ENCODE measurements around the gene COL10A1.
A peak's percentile ranks its signal among the peaks of the same experiment; 100 is the strongest.
"Not testable (repeated sequence)": the region's sequence is repeated elsewhere in the genome, so short reads cannot be mapped to it uniquely, and the experiment has no call there.

The COL10A1 gene

DNA sequence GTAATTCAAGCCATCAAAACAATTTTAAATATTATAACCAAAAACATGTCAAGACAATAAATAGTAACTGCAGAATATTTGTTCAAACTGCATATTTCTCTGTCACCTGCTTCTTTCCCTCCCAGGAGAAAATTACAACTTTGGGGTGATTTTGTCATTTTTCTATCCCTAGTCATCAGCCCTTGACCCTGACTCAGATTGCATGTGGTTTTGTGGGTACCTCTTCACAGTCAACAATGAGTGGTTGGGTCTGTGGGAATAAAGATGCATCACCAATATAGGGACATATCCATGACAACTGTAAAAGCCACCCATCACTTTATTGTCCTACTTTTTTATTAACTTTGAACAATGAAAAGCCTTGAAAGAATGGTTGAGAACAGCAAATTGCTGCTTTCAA, 7.3 kb downstream of the COL10A1 start:
- no peak for DNase-seq

DNA sequence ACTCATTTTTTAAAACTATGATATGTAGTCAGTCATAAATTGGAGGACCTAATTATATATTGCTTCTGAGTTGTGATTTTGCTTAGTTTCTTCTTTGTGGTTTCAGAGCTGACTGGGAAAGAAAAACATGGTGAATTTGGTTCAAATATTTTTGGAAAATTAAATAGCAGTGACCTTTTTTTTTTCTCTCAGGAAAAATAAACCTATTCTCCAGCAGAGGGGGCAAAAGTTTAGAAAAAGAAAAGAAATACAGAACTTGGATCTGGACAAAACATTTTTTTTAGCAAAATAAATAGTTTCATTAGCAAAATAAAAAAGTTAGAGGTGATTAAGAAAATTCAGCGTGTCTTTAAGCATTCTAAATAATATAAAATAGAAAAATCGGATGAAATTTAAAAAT, 10.2 kb downstream of the COL10A1 start:
- no peak for DNase-seq

DNA sequence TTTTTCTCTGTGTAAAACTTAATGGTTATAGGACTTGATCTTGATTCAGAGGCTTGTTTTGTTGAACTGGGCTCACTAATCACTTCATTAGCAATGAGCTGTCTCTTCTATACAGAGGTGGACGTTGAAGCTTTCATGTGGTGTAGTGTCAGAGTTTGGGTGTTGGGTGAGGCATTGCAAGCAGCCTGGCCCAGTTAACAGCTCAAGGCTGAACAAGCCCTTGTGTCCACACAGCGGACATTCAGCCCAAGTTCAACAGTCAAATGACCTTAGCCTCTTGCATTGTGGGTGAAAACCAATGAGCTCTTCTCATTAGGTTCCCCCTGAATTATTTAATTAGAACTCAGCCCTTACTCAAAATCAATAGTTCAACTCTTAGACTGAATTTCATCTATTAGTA, 12.5 kb downstream of the COL10A1 start:
- DNase-seq, result no peak

DNA sequence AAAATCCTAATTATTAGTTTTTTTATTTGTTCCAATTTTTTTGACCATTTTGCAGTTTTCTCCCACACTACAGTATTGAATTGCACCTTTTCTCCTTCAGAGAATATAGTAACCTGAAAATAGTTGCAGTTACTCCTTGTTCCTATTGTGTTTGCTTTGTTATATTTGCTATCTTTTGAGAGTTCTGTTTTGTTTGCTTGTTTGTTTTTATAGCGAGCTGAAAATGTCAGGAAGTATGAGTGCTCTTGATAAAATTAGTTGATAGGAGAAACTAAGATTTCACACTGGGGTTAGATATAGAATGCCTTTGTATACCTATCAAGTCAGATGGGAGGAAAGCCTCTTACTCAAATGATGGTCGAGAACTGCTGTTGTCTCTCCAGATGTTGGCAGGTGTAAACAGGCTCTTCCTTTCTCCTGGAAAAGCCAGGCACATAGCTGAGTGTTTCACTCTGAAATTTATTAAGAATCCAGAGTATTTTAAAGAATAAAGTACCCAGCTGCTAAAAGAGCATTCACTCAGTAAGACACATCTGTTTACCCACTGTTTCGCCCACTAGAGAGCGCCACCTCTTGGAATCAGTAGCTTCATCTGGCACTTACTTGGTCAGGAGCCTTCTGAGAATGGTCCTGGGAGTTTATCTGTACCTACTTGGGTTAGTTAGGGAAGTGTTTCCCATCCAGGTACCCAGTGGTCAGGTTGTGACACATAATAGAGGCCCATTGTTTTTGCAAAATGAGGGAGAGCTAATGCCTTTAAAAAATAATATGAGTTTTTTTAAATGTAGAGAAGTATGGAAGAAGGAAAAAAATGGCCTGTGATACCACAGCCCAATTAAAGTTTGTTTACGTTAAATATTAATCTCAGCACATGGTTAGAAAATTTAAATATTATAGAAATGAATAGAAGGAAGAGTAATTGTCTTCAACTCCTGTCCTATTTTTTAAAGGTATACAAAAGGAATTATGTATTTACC, 14.1 kb downstream of the COL10A1 start:
- DNase-seq, result peak; percentile 45

DNA sequence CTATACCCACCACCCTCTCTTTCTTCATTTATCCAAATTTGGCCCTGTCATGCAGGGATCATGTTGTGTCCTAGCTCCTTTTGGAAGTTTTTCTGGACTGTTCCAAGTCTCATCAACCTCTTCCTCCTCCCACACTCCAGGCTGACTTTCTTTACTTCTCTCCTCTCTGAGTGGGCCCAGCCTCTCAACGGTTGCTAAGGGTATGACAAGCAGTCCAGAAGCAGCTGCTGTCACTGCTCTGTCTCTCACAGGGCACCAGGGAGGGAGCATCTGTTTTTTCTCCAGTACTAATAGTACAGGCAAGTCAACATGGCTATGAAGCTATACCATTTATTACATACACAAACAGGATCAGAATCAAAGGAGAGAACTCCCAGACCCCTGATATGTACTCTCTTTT, 17.1 kb downstream of the COL10A1 start:
- no peak for DNase-seq

DNA sequence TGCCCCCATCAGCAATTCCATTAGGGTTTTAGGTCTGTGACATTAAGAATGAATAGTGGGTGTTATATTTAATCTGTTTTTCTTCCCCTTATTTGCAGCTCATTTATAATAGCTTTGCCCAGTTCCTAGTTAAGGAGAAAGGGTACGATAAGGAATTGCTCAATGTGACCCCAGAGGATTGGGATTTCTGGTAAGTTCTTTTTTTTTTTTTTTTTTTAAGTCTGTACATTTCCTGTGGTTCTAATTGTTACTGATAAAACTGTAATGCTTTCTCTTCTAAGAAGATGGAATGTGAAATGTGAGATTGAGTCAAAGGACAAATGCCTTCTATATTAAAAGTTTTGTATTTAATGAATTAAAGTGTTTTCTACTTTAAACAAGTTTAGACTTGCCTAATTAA, 19.8 kb downstream of the COL10A1 start:
- DNase-seq, result no peak

DNA sequence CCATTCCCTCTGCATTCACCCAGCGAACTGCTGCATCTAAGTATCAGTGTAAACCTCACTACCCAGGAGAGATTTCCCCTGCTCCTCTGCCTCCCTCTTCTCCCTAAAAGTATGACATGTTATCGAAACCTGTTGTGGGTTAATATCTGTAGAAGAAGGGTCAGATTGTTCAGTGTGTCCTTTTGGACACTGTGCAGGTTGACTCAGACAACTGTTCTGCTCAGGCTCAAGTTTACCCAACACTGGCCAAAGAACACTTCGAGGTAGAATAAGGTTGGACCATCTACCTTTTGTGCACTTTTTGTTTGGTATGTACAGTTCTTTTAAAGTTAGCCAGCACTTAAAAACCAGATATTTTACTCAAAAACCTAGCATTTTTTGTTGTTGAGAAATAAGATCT, 20.7 kb downstream of the COL10A1 start:
- no peak for DNase-seq

DNA sequence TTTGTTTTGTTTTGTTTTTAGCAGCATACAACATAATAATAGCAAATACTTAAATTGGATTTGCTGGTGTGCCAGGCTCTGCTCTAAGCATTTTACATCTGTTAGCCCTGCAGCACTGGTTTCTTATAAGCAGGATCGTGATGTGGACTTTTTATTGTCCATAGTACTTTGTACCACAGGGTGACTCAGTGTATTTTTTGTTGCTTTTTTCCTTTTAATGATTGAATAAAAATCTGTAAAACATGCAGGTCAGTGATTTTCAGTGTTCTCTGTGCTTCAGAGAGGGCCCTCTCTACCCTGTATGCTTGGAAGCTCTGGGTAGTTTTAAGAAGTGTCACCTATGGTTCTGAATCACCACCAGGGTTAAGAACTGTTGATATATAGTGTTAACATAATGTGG, 21.3 kb downstream of the COL10A1 start:
- DNase-seq, result no peak

DNA sequence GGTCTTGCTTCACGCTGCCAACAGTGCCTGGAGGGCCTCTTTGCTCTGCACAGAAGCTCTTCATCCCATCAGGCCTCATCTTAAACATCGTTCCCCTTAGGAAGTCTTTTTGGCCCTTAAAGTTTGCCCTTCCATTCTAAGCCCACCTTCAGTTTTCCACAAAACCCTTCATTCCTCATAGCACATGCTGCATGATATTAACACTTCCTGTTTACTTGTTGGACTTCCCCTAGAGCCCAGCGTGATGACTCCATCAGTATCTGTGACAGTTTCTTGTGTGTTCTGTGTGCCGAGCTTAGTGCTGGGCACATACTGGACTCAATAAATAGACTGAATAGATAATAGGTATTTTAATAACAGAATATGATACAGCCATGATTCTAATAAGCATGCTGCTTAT, 23.1 kb downstream of the COL10A1 start:
- DNase-seq, result no peak

DNA sequence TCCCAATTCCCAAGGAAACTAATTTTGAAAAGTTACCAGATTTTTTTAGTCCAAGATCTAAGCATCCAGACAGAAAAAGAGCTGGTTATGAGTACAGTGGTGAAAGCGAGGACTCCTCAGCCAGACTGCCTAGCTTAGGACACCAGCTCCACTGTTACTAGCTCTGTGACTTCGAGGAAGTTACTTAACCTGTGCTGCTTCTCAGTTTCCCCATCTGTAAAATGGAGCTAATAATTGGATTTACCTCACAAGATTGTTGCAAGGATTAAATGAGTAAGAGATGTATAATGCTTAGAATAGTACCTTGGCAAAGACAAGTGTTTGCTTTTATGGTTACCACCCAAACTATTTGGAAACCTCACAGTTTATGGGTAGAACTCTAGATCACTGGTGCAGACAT, 24.1 kb downstream of the COL10A1 start:
- DNase-seq, result no peak

DNA sequence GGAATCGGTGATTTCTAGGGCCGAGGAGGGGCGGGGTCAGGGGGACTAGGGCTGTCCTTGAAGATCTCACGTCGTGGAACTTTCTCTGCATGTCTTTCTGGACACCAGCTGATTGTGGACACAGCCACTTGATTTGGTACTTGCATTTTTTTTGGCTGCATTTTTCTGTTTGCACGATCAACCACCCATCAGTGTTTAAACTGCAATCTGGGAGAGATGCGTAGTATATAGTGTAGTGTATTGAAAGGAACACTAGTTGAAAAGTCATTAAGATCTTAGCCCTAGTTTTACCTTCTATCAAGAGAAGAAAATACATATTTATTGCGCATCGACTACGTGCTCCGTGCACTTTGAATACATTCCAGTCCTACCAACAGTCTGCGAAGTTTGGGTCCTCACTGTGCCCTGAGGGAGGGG, 24.6 kb downstream of the COL10A1 start:
- DNase-seq, result no peak

DNA sequence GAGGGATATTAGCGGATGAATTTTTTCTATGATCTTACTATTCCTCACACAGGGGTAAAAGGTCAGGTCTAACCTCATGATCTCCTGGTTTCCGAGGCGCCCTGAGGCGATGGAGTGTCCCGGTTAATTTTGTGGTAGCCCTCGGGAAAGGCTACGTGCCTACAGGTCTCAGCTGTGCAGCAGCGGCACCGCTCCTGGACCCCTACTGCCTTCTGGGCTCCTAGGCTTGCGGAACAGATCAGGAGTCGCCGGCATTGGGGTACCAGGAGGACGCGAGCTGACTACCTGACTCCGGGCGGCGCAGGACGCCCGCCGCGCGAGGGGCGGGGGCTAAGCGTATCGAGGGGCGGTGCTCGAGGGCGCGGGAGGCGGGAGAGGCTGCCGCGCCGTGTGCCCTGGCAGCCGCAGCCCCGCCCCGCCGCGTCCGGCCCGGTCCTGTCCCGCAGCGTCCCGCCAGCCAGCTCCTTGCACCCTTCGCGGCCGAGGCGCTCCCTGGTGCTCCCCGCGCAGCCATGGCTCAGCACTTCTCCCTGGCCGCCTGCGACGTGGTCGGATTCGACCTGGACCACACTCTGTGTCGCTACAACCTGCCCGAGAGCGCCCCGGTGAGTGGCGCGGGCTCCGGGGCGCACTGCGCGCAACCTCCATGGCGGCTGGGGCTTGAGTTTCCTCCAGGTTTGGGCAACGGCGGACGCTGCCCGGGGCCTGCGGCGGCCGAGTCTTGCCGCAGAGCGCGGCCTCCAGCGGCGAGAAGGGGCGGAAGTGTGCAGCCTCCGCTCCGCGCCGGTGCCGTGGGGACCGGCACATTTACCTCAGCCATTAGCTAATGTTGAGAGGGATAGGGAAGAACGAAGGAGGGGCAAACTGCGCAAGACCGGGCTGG, 25.3 kb downstream of the COL10A1 start, which contains the start of gene NT5DC1:
TSS of gene NT5DC1 (plus strand) at position 435 of the 883 bp plus-strand sequence. CDS start at position 513, 78 bp downstream.
- peak; percentile 54 for DNase-seq

DNA sequence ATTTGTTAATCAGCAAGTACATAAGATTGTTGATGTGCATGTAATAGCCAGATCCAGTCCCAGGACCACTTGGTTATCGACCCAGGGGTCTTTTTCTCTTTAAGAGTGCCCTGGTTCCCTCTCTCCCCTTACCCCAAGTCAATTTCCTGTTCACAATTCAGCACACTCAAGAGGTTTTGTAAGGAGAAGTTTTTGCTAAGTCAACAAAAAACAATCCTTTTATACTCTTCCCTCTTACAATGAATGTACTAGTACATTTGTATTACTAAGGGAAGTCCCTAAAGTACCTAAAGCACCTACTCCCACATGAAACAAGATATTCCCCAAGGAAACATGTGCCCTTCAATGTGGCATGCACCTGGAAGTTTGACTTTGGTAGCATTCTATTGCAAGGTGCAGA, 26.9 kb downstream of the COL10A1 start:
- DNase-seq, result no peak

DNA sequence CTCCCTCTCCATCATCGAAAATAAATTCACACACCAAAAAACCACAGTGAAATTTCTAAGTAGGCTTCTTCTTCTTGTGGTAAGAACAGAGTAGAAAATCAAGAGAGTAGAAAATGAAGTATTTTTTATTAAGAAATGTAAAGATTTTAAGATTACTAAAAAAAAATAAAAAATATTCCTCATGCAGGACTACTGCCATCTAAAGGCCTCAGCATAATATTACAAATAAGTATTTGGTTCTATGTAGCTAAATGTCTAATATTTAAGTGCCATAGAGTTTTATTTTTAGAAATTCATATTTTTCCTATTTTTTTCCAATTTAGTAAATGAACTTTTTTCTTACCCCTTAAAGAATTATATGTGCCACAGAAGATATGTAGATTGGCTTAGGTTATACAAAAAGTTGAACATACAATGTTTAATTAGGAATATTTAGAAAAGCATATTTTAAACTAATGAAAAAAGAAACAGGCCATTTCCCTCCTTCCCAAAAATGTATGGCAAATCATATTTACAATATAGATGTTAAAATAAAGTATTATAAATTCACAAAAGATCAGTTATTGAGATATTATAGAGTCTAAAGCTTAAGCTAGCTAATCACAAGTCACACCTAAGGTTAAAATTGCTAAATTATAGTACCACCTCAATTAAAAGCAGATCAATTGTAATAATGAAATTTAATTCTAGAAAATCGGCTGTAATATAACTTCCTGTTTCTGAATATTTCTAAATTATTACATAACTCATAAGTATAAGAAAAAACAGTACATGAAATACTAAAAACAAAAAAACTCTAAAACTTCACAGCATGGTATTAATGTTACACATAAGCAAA, 28.7 kb downstream of the COL10A1 start:
- DNase-seq, result peak; percentile 3

DNA sequence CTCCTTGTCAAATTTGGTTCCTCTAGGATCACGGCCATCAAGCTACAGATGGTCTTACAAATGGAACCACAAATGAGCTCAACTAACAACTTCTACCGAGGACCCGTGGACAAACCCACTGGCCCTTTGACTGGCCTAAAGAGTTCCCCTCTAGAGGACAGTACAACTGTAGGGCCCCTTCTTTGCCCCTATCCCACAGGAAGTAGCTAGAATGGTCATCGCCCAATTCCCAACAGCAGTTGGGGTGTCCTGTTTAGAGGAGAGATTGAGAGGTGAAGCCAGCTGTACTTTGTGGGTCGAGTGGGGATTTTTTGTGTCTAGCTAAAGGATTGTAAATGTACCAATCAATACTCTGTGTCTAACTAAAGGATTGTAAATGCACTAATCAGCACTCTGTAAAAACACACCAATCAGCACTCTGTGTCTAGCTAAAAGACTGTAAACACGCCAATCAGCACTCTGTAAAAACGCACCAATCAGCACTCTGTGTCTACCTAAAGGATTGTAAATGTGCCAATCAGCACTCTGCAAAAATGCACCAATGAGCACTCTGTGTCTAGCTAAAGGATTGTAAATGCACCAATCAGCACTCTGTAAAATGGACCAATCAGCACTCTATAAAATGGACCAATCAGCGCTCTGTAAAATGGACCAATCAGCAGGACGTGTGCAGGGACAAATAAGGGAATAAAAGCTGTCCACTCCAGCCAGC, 29.7 kb downstream of the COL10A1 start:
- DNase-seq, result not testable (repeated sequence)

DNA sequence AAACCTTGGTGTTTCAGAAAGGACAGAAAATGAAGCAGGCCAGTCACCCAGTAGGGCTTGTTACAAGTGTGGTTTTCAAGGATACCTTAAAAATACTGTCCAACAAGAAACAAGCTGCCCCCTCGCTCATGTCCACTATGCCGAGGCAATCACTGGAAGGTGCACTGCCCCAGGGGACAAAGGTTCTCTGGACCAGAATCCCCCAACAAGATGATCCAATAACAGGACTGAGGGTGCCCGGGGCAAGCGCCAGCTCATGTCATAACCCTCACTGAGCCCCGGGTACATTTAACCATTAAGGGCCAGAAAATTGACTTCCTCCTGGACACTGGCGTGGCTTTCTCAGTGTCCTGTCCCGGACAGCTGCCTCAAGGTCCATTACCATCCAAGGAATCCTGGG, 31.9 kb downstream of the COL10A1 start:
- DNase-seq, result no peak

DNA sequence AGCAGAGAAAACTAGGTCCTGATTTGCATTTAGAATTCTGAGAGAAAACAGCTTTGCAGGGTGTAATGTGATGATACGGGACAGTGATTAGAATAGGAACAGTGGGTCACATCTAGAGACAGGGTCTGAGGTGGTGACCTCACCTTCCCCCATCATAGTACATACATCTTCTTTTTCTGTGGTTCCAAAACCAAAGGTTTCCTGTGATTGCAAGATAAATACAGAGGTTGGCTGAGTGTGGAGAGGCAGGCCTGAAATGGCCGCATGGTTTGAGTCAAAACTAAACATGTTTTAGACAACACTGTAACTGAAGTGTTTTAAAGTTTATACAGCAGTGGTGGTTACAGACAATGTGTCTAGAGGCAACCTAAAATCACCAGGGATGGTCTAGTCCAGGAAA, 35.7 kb downstream of the COL10A1 start:
- no peak for DNase-seq

DNA sequence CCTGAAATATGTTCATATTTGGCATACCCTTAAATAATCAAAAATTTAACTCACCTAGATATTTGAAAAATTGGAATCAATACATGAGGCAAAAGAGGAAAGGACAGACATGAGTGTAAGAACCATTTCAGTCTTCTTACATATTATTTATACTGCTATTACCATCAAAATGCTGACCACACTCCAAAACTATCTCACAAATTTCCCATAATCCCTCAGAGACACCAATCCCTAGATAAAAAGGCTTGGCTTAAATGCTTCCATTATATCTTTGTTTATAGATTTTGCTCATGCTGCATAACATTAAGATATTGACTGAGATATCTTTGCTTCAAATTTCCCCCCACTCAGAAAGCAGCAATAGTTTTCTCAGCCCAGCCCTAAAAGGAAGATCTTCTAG, 37.0 kb downstream of the COL10A1 start:
- no peak for DNase-seq

DNA sequence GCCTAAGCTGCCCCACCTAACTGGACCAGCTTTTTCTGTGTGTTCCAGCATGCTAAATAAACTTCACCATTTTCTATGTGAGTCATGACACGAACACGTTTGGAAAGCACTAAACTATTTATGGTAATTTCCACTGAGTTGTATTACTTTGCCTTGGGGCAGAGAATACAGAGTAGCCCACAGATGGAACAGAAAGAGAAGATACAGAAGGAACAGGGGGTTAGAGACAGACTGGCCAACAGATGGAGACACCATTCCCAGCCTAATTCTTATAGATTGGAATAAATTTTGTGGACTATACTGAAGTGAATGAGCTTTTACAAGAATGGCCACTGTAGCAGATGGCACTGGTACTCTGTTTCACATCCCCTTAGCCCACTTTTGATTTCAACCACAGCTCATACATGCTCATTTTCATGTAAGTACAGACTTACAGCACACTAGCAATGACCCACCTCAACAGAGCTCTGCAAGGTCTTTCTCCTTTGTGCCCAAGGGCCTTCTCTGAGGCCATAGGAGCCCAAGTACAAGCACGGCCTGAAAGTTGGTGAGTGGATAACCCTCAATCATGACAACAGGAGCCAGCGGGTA, 38.4 kb downstream of the COL10A1 start:
- DNase-seq, result no peak

DNA sequence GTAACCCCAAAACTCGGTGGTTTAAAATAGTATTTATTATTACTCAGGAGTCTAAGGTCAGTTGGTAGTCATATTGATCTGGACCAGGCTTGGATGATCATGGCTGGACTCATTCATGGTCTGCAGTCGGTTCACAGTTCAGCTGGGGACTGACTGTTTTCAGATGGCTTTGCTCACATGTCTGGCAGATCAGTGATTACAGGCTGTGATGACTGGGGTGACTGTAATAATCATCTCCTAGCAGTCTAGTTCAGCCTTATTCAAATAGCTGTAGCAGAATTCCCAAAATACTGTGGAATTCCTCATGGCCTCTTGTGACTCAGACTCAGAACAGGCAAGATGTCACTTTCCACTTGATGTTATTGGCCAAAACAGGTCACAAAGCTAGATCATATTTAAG, 41.6 kb downstream of the COL10A1 start:
- no peak for DNase-seq

DNA sequence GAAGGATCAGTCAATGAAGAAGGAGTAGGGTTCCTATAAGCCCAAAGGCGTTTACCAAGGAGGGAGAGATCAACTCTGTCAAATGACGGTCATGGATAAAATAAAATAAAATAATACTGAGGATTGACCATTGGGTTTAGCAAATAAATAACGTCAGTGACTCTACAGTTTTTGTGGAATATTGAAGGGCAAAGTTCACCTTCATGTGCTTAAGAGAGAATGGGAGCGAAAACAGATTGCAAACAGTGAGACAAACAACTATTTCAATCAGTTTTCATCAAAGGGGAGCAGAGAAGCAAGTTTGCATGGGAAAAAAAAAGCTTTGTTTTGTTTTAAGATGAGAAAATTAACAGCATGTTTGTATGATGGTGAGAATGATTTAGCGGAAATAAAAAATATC, 42.9 kb downstream of the COL10A1 start:
- no peak for DNase-seq

DNA sequence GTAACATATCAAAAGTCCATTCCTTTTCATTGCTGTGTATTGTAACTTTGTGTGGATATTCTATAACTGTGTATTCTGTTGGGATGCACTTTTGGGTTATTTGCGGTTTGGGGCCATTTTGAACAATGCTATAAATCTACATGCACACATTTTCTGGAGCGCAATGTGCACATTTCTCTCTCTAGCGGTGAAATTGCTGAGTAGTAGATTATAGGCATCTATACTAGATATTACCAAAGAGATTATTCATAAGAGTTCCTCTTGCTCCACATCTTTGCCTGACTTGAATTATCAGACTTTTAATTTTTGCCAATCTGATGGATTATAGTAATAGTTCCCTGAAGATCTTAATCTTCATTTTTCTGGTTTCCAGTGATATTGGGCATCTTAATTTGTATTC, 47.0 kb downstream of the COL10A1 start:
- no peak for DNase-seq

All from NCI-H748 treated with DMSO at 0.1 percent for 48 hours (cell line).